Neural progenitor cell (in vitro differentiated cells): ENCODE results near the gene SIT1. TPM values are rescaled to one million over a fixed set of nuclear protein-coding genes. Genes with fewer than 3 reads are reported as not detected.
"Not testable (repeated sequence)": the region's sequence is repeated elsewhere in the genome, so short reads cannot be mapped to it uniquely, and the experiment has no call there.

ENCODE experiments used
- DNase-seq: peaks from one replicate; pipeline ENCODE4 v3.0.0-alpha.2; 2016; ENCODE audit warnings: low spot score
- H2AFZ ChIP-seq: fragments of 200-600 bp; sonication (generic); replicated peaks from 2 replicates; pipeline ENCODE4 v1.6.1; 2016; ENCODE audit warnings: antibody characterized with exemption
- H3F3A ChIP-seq: fragments of 200-600 bp; sonication (generic); 2 replicates; pipeline ENCODE4 v1.6.1; 2016; ENCODE audit warnings: antibody characterized with exemption, low read depth
- H3K27ac ChIP-seq: fragments of 200-600 bp; sonication (generic); 2 replicates; pipeline ENCODE4 v1.5.1; 2016; ENCODE audit warnings: mild to moderate bottlenecking
- H3K27me3 ChIP-seq: fragments of 200-600 bp; sonication (generic); 2 replicates; pipeline ENCODE4 v1.6.1; 2016; ENCODE audit warnings: mild to moderate bottlenecking, moderate library complexity
- H3K36me3 ChIP-seq: fragments of 200-600 bp; sonication (generic); 2 replicates; pipeline ENCODE4 v1.5.1; 2016
- H3K4me1 ChIP-seq: fragments of 200-600 bp; sonication (generic); 2 replicates; pipeline ENCODE4 v1.6.1; 2016; ENCODE audit warnings: mixed run types
- H3K4me2 ChIP-seq: fragments of 200-600 bp; sonication (generic); 2 replicates; pipeline ENCODE4 v1.6.1; 2016
- H3K4me3 ChIP-seq: fragments of 200-600 bp; sonication (generic); 2 replicates; pipeline ENCODE4 v1.5.1; 2016
- H3K79me2 ChIP-seq: fragments of 200-600 bp; sonication (generic); 2 replicates; pipeline ENCODE4 v1.6.1; 2016; ENCODE audit warnings: low read depth
- H3K9ac ChIP-seq: fragments of 200-600 bp; sonication (generic); 2 replicates; pipeline ENCODE4 v1.6.1; 2016
- H3K9me3 ChIP-seq: fragments of 200-600 bp; sonication (generic); 2 replicates; pipeline ENCODE4 v1.5.1; 2016; ENCODE audit warnings: low read depth
- H4K20me1 ChIP-seq: fragments of 200-600 bp; sonication (generic); 2 replicates; pipeline ENCODE4 v1.6.1; 2016; ENCODE audit warnings: low read depth
- H3K27ac Mint-ChIP-seq: 3 replicates; pipeline ENCODE4 v1.8.0; 2021; ENCODE audit warnings: mixed read lengths
- H3K27me3 Mint-ChIP-seq: 2 replicates; pipeline ENCODE4 v1.8.0; 2022; ENCODE audit warnings: low read depth, mild to moderate bottlenecking, inconsistent platforms, moderate library complexity, mixed read lengths; ENCODE audit not compliant: insufficient read depth
- H3K36me3 Mint-ChIP-seq: 3 replicates; pipeline ENCODE4 v1.8.0; 2021; ENCODE audit warnings: mixed read lengths
- H3K4me1 Mint-ChIP-seq: 3 replicates; pipeline ENCODE4 v1.8.0; 2021; ENCODE audit warnings: mixed read lengths
- H3K4me3 Mint-ChIP-seq: 3 replicates; pipeline ENCODE4 v1.8.0; 2021; ENCODE audit warnings: mild to moderate bottlenecking, moderate library complexity, mixed read lengths
- H3K9me3 Mint-ChIP-seq: 3 replicates; pipeline ENCODE4 v1.8.0; 2020; ENCODE audit warnings: mixed read lengths
- EZH2 ChIP-seq: fragments of 200-600 bp; sonication (generic); IDR thresholded peaks from 2 replicates; pipeline ENCODE4 v1.6.1; 2017; ENCODE audit warnings: antibody characterized with exemption, mild to moderate bottlenecking, moderate library complexity
- EZH2phosphoT487 ChIP-seq: fragments of 200-600 bp; sonication (generic); IDR thresholded peaks from 2 replicates; pipeline ENCODE4 v1.6.1; 2017; ENCODE audit warnings: antibody characterized with exemption
- total RNA-seq: library from RNA; depleted of rRNA; stranded (reverse); fragments of >200 nt; gene quantifications from 2 replicates; pipeline ENCODE4 v1.2.3, GENCODE V29; 2015; ENCODE audit warnings: low replicate concordance
- TF ChIP-seq, protein P1 (sequence below): fragments of 200-600 bp; sonication (generic); IDR thresholded peaks from 2 replicates; pipeline ENCODE4 v1.5.1; 2017; ENCODE audit warnings: antibody characterized with exemption, mild to moderate bottlenecking

The SIT1 gene
- total RNA-seq, 1 donor from 2014 or later = 0.86 TPM

DNA sequence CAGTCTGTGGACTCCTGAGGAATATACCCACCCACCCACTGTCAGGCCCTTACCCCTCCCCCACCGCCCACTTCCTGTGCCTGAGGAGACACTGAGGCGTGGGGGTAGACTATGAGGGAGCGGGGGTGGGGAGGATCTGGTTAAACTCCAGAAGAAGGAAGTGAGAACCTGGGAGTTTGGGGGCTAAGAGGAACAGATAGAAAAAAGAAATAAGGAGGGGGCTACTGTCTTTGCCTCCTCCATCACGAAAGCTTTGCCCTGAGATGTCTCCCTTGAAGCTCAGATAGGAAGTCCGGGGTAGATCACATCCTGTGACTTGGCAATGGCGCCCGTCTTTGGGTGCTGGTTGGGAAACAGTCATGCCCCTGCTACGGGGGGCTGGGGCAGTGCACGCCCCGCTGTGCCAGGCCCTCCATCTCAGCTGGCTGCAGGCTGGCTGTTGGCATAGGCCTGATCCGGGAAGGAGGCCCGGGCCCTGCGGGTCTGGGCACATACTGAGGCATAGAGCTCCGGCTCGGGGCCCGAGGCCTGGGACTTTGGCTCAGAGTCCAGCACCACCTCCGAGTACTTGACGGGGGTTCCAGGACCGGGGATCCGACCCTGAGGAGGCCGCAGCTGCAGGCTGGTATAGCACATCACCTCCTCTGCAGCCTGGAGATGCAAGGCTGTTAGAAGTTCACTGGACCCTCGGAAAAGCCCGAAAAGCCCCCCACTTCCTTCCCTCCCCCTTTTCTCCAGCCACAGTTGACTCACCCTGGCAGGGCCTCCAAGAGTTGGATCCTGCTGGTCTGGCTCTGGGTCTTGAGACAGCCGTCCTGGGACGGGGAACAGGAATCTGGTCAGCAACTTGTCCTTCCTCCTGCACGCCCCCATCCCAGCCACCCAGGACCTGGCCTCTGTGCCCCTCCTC, 1.0 kb downstream of the SIT1 start:
- no peak for TF ChIP-seq EZH2phosphoT487
- Histone ChIP-seq H4K20me1 (no peaks in the 10 kb centered on the region), H3K4me1 (peaks cover 17% of the 10 kb centered on the region), H3K4me2 (no peak overlapping the region), H3K4me3 (no peak overlapping the region), H3K9ac (no peak overlapping the region), H2AFZ (no peak overlapping the region), H3K9me3 (no peaks in the 10 kb centered on the region), H3K79me2 (no peaks in the 10 kb centered on the region), H3F3A (peaks cover 17% of the 10 kb centered on the region), H3K36me3 (no peaks in the 10 kb centered on the region), H3K27me3 (peaks cover 14% of the 10 kb centered on the region), H3K27ac (no peak overlapping the region)
- Mint-ChIP-seq H3K27ac (no peak overlapping the region), H3K4me1 (peaks cover 22% of the 10 kb centered on the region), H3K9me3 (no peaks in the 10 kb centered on the region), H3K27me3 (peaks cover 14% of the 10 kb centered on the region), H3K36me3 (no peaks in the 10 kb centered on the region), H3K4me3 (no peak overlapping the region)
- no peak for DNase-seq

DNA sequence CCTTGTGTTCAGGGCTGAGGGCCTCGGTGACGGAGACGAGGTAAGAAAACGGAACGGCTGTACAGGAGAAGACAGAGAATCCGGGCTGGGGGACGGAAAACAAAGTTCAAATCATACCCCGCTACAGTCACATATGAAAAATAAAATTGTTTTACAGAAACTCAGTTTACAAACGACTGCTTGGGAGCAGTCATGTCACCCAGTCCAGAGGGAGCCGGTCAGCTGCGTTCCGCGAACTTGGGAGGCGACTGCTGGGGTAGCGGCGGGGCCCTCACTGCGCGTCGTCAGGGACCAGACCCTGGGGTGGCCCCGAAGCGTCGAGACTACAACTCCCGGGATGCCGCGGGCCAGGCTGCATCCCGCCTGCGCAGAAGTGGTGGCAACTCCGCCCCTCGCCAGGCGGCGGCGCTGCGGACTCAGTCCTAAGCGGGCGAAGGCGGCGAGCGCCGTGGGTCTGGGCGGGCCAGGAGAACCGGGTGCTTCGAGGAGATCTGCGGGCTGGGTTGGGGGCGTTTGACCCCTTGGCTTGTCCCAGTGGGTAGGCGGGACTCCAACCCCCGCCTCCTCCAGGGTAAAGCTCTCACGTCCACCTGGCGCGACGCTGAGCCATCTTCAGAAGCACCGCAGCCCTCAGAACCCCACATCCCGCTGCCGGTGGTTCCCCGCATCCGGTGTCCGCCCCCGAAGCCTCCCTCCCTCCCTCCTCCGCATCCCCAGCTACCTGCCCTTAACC, 4.0 kb downstream of the SIT1 start:
- no peaks in the 10 kb centered on the region for H3K9me3 Mint-ChIP-seq
- Histone ChIP-seq H3K4me1 (peaks cover 17% of the 10 kb centered on the region), H2AFZ (peak overlapping the region; percentile 78), H3K79me2 (no peaks in the 10 kb centered on the region), H3K9ac (no peak overlapping the region), H3K36me3 (no peaks in the 10 kb centered on the region), H3F3A (peaks cover 17% of the 10 kb centered on the region), H3K9me3 (no peaks in the 10 kb centered on the region), H3K27me3 (peaks cover 14% of the 10 kb centered on the region), H3K4me2 (peak overlapping the region; percentile 80), H3K27ac (no peak overlapping the region), H4K20me1 (no peaks in the 10 kb centered on the region), H3K4me3 (peak overlapping the region; percentile 63)
- H3K4me3 Mint-ChIP-seq = peak overlapping the region; percentile 90
- H3K27me3 Mint-ChIP-seq = peaks cover 16% of the 10 kb centered on the region
- H3K27ac Mint-ChIP-seq = peak overlapping the region; percentile 62
- peak; percentile 96 for DNase-seq
- peaks cover 22% of the 10 kb centered on the region for H3K4me1 Mint-ChIP-seq
- H3K36me3 Mint-ChIP-seq = peaks cover under 1% of the 10 kb centered on the region
- TF ChIP-seq EZH2 = no peak
- TF ChIP-seq, protein P1, sequence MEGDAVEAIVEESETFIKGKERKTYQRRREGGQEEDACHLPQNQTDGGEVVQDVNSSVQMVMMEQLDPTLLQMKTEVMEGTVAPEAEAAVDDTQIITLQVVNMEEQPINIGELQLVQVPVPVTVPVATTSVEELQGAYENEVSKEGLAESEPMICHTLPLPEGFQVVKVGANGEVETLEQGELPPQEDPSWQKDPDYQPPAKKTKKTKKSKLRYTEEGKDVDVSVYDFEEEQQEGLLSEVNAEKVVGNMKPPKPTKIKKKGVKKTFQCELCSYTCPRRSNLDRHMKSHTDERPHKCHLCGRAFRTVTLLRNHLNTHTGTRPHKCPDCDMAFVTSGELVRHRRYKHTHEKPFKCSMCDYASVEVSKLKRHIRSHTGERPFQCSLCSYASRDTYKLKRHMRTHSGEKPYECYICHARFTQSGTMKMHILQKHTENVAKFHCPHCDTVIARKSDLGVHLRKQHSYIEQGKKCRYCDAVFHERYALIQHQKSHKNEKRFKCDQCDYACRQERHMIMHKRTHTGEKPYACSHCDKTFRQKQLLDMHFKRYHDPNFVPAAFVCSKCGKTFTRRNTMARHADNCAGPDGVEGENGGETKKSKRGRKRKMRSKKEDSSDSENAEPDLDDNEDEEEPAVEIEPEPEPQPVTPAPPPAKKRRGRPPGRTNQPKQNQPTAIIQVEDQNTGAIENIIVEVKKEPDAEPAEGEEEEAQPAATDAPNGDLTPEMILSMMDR = peak; percentile 79

DNA sequence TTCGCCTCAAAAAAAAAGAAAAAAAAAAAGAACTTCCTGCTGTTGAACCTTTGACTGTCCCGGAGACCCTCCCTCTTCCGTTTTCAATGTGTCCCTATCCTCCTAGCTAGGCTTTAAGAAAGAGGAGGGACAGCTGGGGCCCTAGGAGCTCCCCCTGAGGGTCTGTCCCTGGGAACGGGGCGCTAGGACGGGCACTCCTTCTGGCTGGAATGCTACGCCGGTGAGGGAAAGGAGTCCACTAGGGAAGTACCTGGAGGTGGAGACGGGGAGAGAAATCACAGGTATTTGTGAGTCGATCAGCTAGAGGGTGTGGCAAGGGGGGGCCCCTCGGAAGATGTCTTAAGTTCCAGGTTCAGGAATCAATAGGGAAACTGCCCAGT, 4.6 kb downstream of the SIT1 start:
- Histone ChIP-seq H3K4me1 (peaks cover 17% of the 10 kb centered on the region), H3K27ac (no peak overlapping the region), H3K4me2 (peak overlapping the region; percentile 80), H3K4me3 (peak overlapping the region; percentile 63), H3K36me3 (no peaks in the 10 kb centered on the region), H4K20me1 (no peaks in the 10 kb centered on the region), H3K9me3 (no peaks in the 10 kb centered on the region), H3K9ac (no peak overlapping the region), H3F3A (peaks cover 17% of the 10 kb centered on the region), H3K79me2 (no peaks in the 10 kb centered on the region), H3K27me3 (peaks cover 14% of the 10 kb centered on the region), H2AFZ (peak overlapping the region; percentile 75)
- Mint-ChIP-seq H3K4me3 (peak overlapping the region; percentile 90), H3K9me3 (peaks cover 3% of the 10 kb centered on the region), H3K27ac (peak overlapping the region; percentile 62), H3K27me3 (peaks cover 13% of the 10 kb centered on the region), H3K36me3 (peaks cover 4% of the 10 kb centered on the region), H3K4me1 (peaks cover 26% of the 10 kb centered on the region)
- peak; percentile 73 for DNase-seq
- no peak for TF ChIP-seq EZH2phosphoT487
- no peak for TF ChIP-seq EZH2
- TF ChIP-seq, protein P1 = peak; percentile 36

DNA sequence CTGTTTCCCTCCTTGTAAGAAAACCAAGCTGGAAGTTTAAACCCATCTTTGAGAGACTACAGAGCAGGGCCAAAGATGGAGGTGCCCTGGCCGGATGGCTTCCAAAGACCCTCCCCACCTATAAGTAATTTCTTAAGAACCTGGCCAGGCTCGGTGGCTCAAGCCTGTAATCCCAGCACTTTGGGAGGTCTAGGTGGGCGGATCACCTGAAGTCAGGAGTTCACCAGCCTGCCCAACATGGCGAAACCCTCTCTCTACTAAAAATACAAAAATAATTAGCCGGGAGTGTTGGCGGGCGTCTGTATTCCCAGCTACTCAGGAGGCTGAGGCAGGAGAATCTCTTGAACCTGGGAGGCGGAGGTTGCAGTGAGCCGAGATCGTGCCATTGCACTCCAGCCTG, 5.0 kb downstream of the SIT1 start:
- not testable (repeated sequence) for H3K9me3 Mint-ChIP-seq, DNase-seq, H3K79me2 ChIP-seq, H3K27ac Mint-ChIP-seq, H3K9me3 ChIP-seq, H3K27ac ChIP-seq, H4K20me1 ChIP-seq, H3K36me3 ChIP-seq, H3K36me3 Mint-ChIP-seq, H3K9ac ChIP-seq
- Mint-ChIP-seq H3K4me1 (peaks cover 26% of the 10 kb centered on the region), H3K27me3 (peaks cover 13% of the 10 kb centered on the region), H3K4me3 (peak overlapping the region; percentile 90)
- Histone ChIP-seq H3K4me2 (peak overlapping the region; percentile 80), H2AFZ (peak overlapping the region; percentile 75), H3K4me1 (peaks cover 13% of the 10 kb centered on the region), H3F3A (peaks cover 17% of the 10 kb centered on the region), H3K4me3 (peak overlapping the region; percentile 63), H3K27me3 (peaks cover 14% of the 10 kb centered on the region)
